HepG2 (cell line): ENCODE results near the gene EPHA6. TPM values are rescaled to one million over a fixed set of nuclear protein-coding genes. Genes with fewer than 3 reads are reported as not detected.

Experiments
- ATAC-seq: fragments of 200-7000 bp; cut with Tn5 transposase; 3 replicates; pipeline ENCODE4 v1.9.1; 2020; ENCODE audit warnings: mild to moderate bottlenecking, moderate library complexity
- BruUV-seq: library from RNA; stranded (reverse); fragments of 400-500 nt; replicated peaks from 2 replicates; lab custom pipeline; 2021; lab: Mats Ljungman, UMichigan
- CTCF ChIA-PET: fragments of 300-600 bp; formaldehyde crosslinking; extraction: SDS; loops from one replicate; lab custom pipeline; 2021; ENCODE audit warnings: low total read pairs, inconsistent platforms, low intra/inter-chr PET ratio; lab: Yijun Ruan, JAX
- POLR2A ChIA-PET: fragments of 350-600 bp; sonication (Branson Sonifier 250); formaldehyde crosslinking; loops from one replicate; lab custom pipeline; 2020; ENCODE audit warnings: antibody characterized with exemption, inconsistent platforms; lab: Yijun Ruan, JAX
- DNase-seq: peaks from one replicate; pipeline ENCODE4 v3.0.0-alpha.2; 2015; ENCODE audit warnings: low spot score
- FAIRE-seq: peaks from 3 replicates; lab custom pipeline; 2011; peaks lifted over from hg19 to GRCh38; lab: Jason Lieb, UNC
- H2AFZ ChIP-seq: one replicate; pipeline ENCODE4 v1.6.1; 2011; ENCODE audit warnings: low read length, inconsistent platforms
- H3K27ac ChIP-seq: fragments of 300-600 bp; 3 replicates; pipeline ENCODE4 v1.8.0; 2011; ENCODE audit warnings: mixed run types, mild to moderate bottlenecking, mixed read lengths, low read length, inconsistent platforms; ENCODE audit not compliant: insufficient read depth; ENCODE audit errors: extremely low read length
- H3K27me3 ChIP-seq, 2 experiments: fragments of 200-600 bp in 1 of 2; 2 replicates in 1 of 2; 3 replicates in 1 of 2; pipeline versions ENCODE4 v1.6.0 to v1.8.0; 2011; ENCODE audit warnings: low read length in 2 of 2, mild to moderate bottlenecking in 2 of 2, moderate library complexity in 2 of 2, inconsistent platforms in 1 of 2; ENCODE audit not compliant: insufficient read depth in 2 of 2, control insufficient read depth in 1 of 2
- H3K36me3 ChIP-seq, 2 experiments: fragments of 200-600 bp in 1 of 2; replicated peaks in 1 of 2; 2 replicates in 1 of 2; 3 replicates in 1 of 2; pipeline versions ENCODE4 v1.5.1 to v1.8.0; 2011; ENCODE audit warnings: low read length in 2 of 2, inconsistent platforms in 1 of 2; ENCODE audit not compliant: insufficient read depth in 2 of 2, control insufficient read depth in 1 of 2
- H3K4me1 ChIP-seq: 2 replicates; pipeline ENCODE4 v1.5.1; 2012; ENCODE audit warnings: low read length, inconsistent platforms; ENCODE audit not compliant: insufficient read depth
- H3K4me2 ChIP-seq: 2 replicates; pipeline ENCODE4 v1.6.0; 2011; ENCODE audit warnings: low read depth, low read length, inconsistent platforms
- H3K4me3 ChIP-seq, 3 experiments: fragments of 200-600 bp in 1 of 3; sonication (generic), shearing (Covaris generic) in 1 of 3; replicated peaks in 1 of 3; 2 replicates each; pipeline ENCODE4 v1.5.1; 2011 to 2016; ENCODE audit warnings: low read length in 3 of 3, inconsistent platforms in 2 of 3, low read depth in 2 of 3, mild to moderate bottlenecking in 2 of 3, control low read depth in 1 of 3, mixed read lengths in 1 of 3; ENCODE audit not compliant: insufficient read depth in 1 of 3
- H3K79me2 ChIP-seq: one replicate; pipeline ENCODE4 v1.6.1; 2011; ENCODE audit warnings: low read length, inconsistent platforms; ENCODE audit not compliant: insufficient read depth
- H3K9ac ChIP-seq: 2 replicates; pipeline ENCODE4 v1.6.0; 2011; ENCODE audit warnings: mild to moderate bottlenecking, low read depth, low read length, inconsistent platforms; ENCODE audit not compliant: insufficient read depth
- H3K9me3 ChIP-seq: 2 replicates; pipeline ENCODE4 v1.5.1; 2012; ENCODE audit warnings: mild to moderate bottlenecking, low read length
- H4K20me1 ChIP-seq: 2 replicates; pipeline ENCODE4 v1.6.0; 2011; ENCODE audit warnings: inconsistent platforms, mild to moderate bottlenecking, low read length, moderate library complexity; ENCODE audit not compliant: insufficient read depth
- DNMT3B ChIP-seq: conservative IDR thresholded peaks from 2 replicates; pipeline ENCODE4 v1.6.1; 2016; ENCODE audit warnings: missing biosample characterization, control low read depth
- GABPA ChIP-seq, 2 experiments: IDR thresholded peaks; 2 replicates each; pipeline ENCODE4 v1.6.1; 2011 to 2016; ENCODE audit warnings: low read depth in 2 of 2, low read length in 1 of 2, missing biosample characterization in 1 of 2, missing genetic modification characterization in 1 of 2
- KLF16 ChIP-seq, 2 experiments: sonication (generic) in 1 of 2; formaldehyde crosslinking in 1 of 2; IDR thresholded peaks; 2 replicates each; pipeline versions ENCODE4 v1.6.1 to v1.8.0; 2016 to 2023; ENCODE audit warnings: missing genetic modification reagents in 2 of 2, missing compliant biosample characterization in 1 of 2
- MAFF ChIP-seq: IDR thresholded peaks from 2 replicates; pipeline ENCODE4 v1.6.1; 2011; ENCODE audit warnings: low read depth, low read length, improper control_type of control experiment
- MAFK ChIP-seq, 2 experiments: IDR thresholded peaks in 1 of 2; conservative IDR thresholded peaks in 1 of 2; 2 replicates each; pipeline ENCODE4 v1.6.1; 2011; ENCODE audit warnings: improper control_type of control experiment in 2 of 2, low read length in 2 of 2
- MEIS1 ChIP-seq: sonication (generic); formaldehyde crosslinking; IDR thresholded peaks from 2 replicates; pipeline ENCODE4 v1.9.0; 2021; ENCODE audit warnings: mild to moderate bottlenecking, missing genetic modification reagents, moderate library complexity, borderline replicate concordance
- SRF ChIP-seq: IDR thresholded peaks from 2 replicates; pipeline ENCODE4 v1.6.1; 2011; ENCODE audit warnings: mild to moderate bottlenecking, low read depth, low read length, moderate library complexity
- YY1 ChIP-seq: IDR thresholded peaks from 2 replicates; pipeline ENCODE4 v1.6.1; 2011; ENCODE audit warnings: low read length, low read depth, moderate library complexity, mild to moderate bottlenecking; ENCODE audit not compliant: insufficient read depth, insufficient replicate concordance
- ZSCAN30 ChIP-seq: sonication (generic); formaldehyde crosslinking; IDR thresholded peaks from 2 replicates; pipeline ENCODE4 v1.5.0; 2020; ENCODE audit warnings: mild to moderate bottlenecking, missing genetic modification reagents
- WGBS: methylation state at CpG from one replicate; pipeline ENCODE4 v1.1.6; 2017; ENCODE audit warnings: low lambda C conversion rate; 5-methylcytosine and 5-hydroxymethylcytosine counted together
- in situ Hi-C: cut with HindIII; loops from 2 replicates; pipeline ENCODE4 v1.10.0; 2017; ENCODE audit warnings: low pct_unique_long_range_greater_than_20kb; ENCODE audit not compliant: extremely low pct_ligation_motif_present
- intact Hi-C: fragments of 100-400 bp; cut with micrococcal nuclease; formaldehyde crosslinking; loops from one replicate; pipeline ENCODE4 v1.10.0; 2022; ENCODE audit not compliant: unreplicated experiment
- polyA plus RNA-seq, 8 experiments: library from polyadenylated mRNA; depleted of rRNA in 3 of 8; stranded (reverse) in 7 of 8; unstranded in 1 of 8; fragments of >200 nt; fragmentation: Illumina TruSeq in 4 of 8; extraction: Trizol in 4 of 8; gene quantifications; 2 replicates each; pipeline versions ENCODE4 v1.2.1 to v1.2.3, GENCODE V29; 2011 to 2016; ENCODE audit warnings: low read depth in 4 of 8, missing spikeins in 1 of 8, mixed read lengths in 1 of 8; ENCODE audit not compliant: insufficient read depth in 1 of 8
- total RNA-seq, 5 experiments: library from RNA; depleted of rRNA; stranded (reverse); fragments of >200 nt; fragmentation: Illumina TruSeq; extraction: Trizol; gene quantifications; 2 replicates each; pipeline ENCODE4 v1.2.3, GENCODE V29; 2016; ENCODE audit warnings: low read depth in 1 of 5

The EPHA6 gene
- total and polyA plus RNA-seq, 2 of the 13 experiments (the other 11 are each of a cell fraction or from before 2014, with no cell fraction given) = not detected

GRCh38 chr3:97108136-97108535, 293.7 kb downstream of the EPHA6 start:
- ATAC-seq (no peak), DNase-seq (no peak), FAIRE-seq (no peak)
- WGBS = 0% methylated on average over 1 of the region's 1 CpG
- CTCF ChIA-PET = no interaction called here
- no peaks in the 10 kb centered on the region for H3K36me3 ChIP-seq
- intact Hi-C loops (no loop called here), in situ Hi-C loops (no loop called here)
- no peaks in the 10 kb centered on the region for H3K9me3 ChIP-seq
- POLR2A ChIA-PET = no interaction called here
- no peaks in the 10 kb centered on the region for H3K27me3 ChIP-seq
- H3K9ac ChIP-seq = no peak overlapping the region
- BruUV-seq = no TSS peak
- H3K4me2 ChIP-seq = no peak overlapping the region
- no peak for TF ChIP-seq KLF16 (CRISPR knock-in tag; IDR thresholded peaks at IDR 0.05)
- no peak for TF ChIP-seq SRF
- peak; percentile 92 to 95 for TF ChIP-seq MAFK (conservative IDR thresholded peaks at IDR 0.05 in 1 of 2, IDR thresholded peaks at IDR 0.05 in 1 of 2; ENCODE audit: low read length in 2 of 2)
- peak; percentile 96 for TF ChIP-seq MAFF
- TF ChIP-seq GABPA (IDR thresholded peaks at IDR 0.05; ENCODE audit: low read depth, low read length) = no peak
- no peak for TF ChIP-seq GABPA (CRISPR knock-in tag; IDR thresholded peaks at IDR 0.05; ENCODE audit: low read depth)
- TF ChIP-seq DNMT3B (CRISPR knock-in tag) = no peak
- no peaks in the 10 kb centered on the region for H3K79me2 ChIP-seq
- no peaks in the 10 kb centered on the region for H4K20me1 ChIP-seq
- no peaks in the 10 kb centered on the region for H3K4me1 ChIP-seq
- H3K27ac ChIP-seq = no peak overlapping the region
- no peak overlapping the region for H3K4me3 ChIP-seq
- no peak overlapping the region for H2AFZ ChIP-seq

GRCh38 chr3:97111244-97111643, 296.9 kb downstream of the EPHA6 start:
- Histone ChIP-seq H3K79me2 (no peaks in the 10 kb centered on the region), H3K27me3 (no peaks in the 10 kb centered on the region), H4K20me1 (no peaks in the 10 kb centered on the region), H3K4me3 (no peak overlapping the region), H3K4me2 (no peak overlapping the region), H3K4me1 (no peaks in the 10 kb centered on the region), H3K27ac (no peak overlapping the region), H2AFZ (no peak overlapping the region), H3K9ac (no peak overlapping the region), H3K9me3 (no peaks in the 10 kb centered on the region), H3K36me3 (no peaks in the 10 kb centered on the region)
- in situ Hi-C loops = no loop called here
- DNase-seq (no peak), FAIRE-seq (no peak), ATAC-seq (no peak)
- TF ChIP-seq YY1 = no peak
- TF ChIP-seq ZSCAN30 (CRISPR knock-in tag) = no peak
- no peak for TF ChIP-seq MEIS1 (CRISPR knock-in tag)
- POLR2A ChIA-PET = interaction anchor here (0.6 kb wide), 1 partner anchor 17 kb away, joined by 3 read pairs; no protein-coding TSS in a partner anchor
- BruUV-seq = no TSS peak
- 0% methylated on average over 1 of the region's 1 CpG for WGBS
- intact Hi-C loops = no loop called here
- CTCF ChIA-PET = no interaction called here
